ENCODE measurements around the gene SEMA3C.

DNA sequence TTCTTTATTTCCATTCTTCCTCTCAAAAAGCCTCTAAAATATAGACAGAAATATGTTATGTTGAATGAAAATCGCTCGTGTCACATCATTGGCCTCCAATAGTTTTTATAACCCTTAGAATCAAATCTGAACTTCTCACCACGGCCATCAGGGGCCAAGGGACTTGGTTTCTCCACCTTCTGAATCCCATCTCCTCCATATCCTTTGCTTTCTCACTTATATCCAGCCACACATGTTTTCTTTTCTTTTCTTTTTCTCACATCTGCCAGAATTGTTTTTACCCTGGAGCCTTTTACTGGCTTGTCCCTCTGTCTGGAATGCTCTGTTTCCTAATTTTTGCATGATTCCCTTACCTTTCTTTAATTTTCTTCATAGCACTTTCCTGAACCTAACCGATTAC is 184.8 kb downstream of the SEMA3C start:
- TF ChIP-seq, protein P1, sequence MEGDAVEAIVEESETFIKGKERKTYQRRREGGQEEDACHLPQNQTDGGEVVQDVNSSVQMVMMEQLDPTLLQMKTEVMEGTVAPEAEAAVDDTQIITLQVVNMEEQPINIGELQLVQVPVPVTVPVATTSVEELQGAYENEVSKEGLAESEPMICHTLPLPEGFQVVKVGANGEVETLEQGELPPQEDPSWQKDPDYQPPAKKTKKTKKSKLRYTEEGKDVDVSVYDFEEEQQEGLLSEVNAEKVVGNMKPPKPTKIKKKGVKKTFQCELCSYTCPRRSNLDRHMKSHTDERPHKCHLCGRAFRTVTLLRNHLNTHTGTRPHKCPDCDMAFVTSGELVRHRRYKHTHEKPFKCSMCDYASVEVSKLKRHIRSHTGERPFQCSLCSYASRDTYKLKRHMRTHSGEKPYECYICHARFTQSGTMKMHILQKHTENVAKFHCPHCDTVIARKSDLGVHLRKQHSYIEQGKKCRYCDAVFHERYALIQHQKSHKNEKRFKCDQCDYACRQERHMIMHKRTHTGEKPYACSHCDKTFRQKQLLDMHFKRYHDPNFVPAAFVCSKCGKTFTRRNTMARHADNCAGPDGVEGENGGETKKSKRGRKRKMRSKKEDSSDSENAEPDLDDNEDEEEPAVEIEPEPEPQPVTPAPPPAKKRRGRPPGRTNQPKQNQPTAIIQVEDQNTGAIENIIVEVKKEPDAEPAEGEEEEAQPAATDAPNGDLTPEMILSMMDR (IDR thresholded peaks at IDR 0.05): no peak
- TF ChIP-seq POLR2A (IDR thresholded peaks at IDR 0.05) (no peak), POLR2AphosphoS5 (IDR thresholded peaks at IDR 0.05) (no peak)

Measured in sigmoid colon (tissue), 4 donors.